ENCODE results near the gene TRA2A. TPM values are rescaled to one million over a fixed set of nuclear protein-coding genes. Genes with fewer than 3 reads are reported as not detected.

Gene TRA2A
- total and polyA plus RNA-seq, 12 donors = 13.2 to 190 (median 62.5) TPM

GRCh38 chr7:23472046-23472445 is 59.7 kb downstream of the TRA2A start:
- no peaks in the 10 kb centered on the region for H3K9me3 ChIP-seq (replicated peaks in 1 of 3)
- TF ChIP-seq POLR2A (IDR thresholded peaks at IDR 0.05) = no peak
- TF ChIP-seq CTCF (IDR thresholded peaks at IDR 0.05) = no peak
- H3K36me3 ChIP-seq (replicated peaks in 1 of 2) = no peaks in the 10 kb centered on the region
- H3K4me1 ChIP-seq (replicated peaks in 1 of 2) = peaks cover 13 to 42% of the 10 kb centered on the region in 2 donors
- WGBS, 4 donors = 67 to 77% (median 69%) methylated on average over 6 of the region's 6 CpGs
- H3K27me3 ChIP-seq = peaks cover 99% of the 10 kb centered on the region
- intact Hi-C loops (cut with DNase I) = loop anchor here in 1 of 2 donors (5.0 kb wide), 1 partner anchor 200 kb away; no protein-coding TSS in a partner anchor
- H3K27ac ChIP-seq = no peak overlapping the region
- H3K4me3 ChIP-seq = no peak overlapping the region
- DNase-seq = no peak

DNA sequence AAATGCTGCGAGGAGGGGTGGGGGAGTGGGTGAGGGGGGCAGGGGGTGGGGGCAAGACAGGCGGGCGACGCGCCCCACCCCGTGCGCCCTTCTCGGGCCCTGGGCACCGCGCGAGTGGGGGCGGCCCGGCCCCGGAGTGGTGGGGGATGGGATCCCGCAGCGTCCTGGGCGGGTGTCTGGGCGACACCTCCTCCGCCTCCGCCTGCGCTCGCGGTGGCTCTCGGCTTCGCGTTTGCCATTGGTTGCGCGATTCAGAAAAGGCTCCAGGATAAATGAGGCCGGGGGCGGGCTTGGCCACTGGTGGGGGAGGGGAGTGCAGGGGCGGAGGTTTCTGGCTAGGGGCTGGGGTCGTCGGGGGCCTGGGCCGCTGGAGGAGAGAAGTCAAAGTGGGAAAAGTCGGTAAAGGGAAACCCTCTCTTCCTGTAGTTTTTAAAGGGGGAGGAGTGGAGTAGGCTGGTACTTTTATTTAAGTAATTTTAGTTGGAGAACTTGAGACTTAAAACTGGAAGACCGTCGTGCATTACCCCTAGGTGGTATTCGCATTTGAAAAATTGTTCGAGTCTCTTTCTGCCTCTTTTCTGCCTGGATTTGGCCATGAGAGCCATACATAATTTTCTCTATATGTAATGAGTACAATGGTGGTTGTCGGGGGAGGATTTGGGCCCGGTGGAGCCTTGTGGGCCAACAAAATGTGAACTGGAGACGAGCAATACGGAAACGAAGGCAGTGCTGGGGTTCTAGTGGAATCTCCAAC is 60.5 kb downstream of the TRA2A start:
- no peak overlapping the region for H3K27ac ChIP-seq
- 8 to 21% (median 10%) methylated on average over 24 to 44 of the region's 44 CpGs for WGBS, 4 donors
- intact Hi-C loops (cut with DNase I) = loop anchor here in 1 of 2 donors (5.0 kb wide), 1 partner anchor 199 kb away; no protein-coding TSS in a partner anchor

GRCh38 chr7:23470330-23471105 is 61.3 kb downstream of the TRA2A start, which contains the start of gene IGF2BP3:
Gene IGF2BP3, minus strand, starts transcription at chr7:23470491. Its CDS starts 381 bp downstream, at chr7:23470110.
- WGBS, 4 donors = 4 to 5% (median 5%) methylated on average over 33 to 34 of the region's 34 CpGs
- Histone ChIP-seq H3K4me1 (replicated peaks in 1 of 2) (peaks cover 13 to 42% of the 10 kb centered on the region in 2 donors), H3K27me3 (peaks cover 99% of the 10 kb centered on the region), H3K27ac (no peak within 1 kb of the TSS), H3K4me3 (peak within 1 kb of the TSS in 1 of 4 donors; percentile 40), H3K9me3 (replicated peaks in 1 of 3) (no peaks in the 10 kb centered on the region), H3K36me3 (replicated peaks in 1 of 2) (no peaks in the 10 kb centered on the region)
- TF ChIP-seq POLR2A (IDR thresholded peaks at IDR 0.05) (no peak), CTCF (IDR thresholded peaks at IDR 0.05) (no peak)
- no peak for DNase-seq
- intact Hi-C loops (cut with DNase I) = loop anchor here in 1 of 2 donors (5.0 kb wide), 1 partner anchor 198 kb away; no protein-coding TSS in a partner anchor

More for the DNA sequence above, 60.5 kb downstream of the TRA2A start:
- peaks cover 99% of the 10 kb centered on the region for H3K27me3 ChIP-seq
- TF ChIP-seq POLR2A (IDR thresholded peaks at IDR 0.05) (no peak), CTCF (IDR thresholded peaks at IDR 0.05) (no peak)
- H3K4me3 ChIP-seq = peak overlapping the region in 1 of 4 donors; percentile 26
- no peaks in the 10 kb centered on the region for H3K9me3 ChIP-seq (replicated peaks in 1 of 3)
- no peaks in the 10 kb centered on the region for H3K36me3 ChIP-seq (replicated peaks in 1 of 2)
- DNase-seq = no peak
- peaks cover 13 to 42% of the 10 kb centered on the region in 2 donors for H3K4me1 ChIP-seq (replicated peaks in 1 of 2)

GRCh38 chr7:23469961-23470250 is 61.9 kb downstream of the TRA2A start:
- 2 to 10% (median 5%) methylated on average over 11 to 18 of the region's 18 CpGs for WGBS, 4 donors
- intact Hi-C loops (cut with DNase I) = loop anchor here in 1 of 2 donors (5.0 kb wide), 1 partner anchor 198 kb away; no protein-coding TSS in a partner anchor
- H3K27me3 ChIP-seq = peaks cover 97% of the 10 kb centered on the region
- no peak for TF ChIP-seq CTCF (IDR thresholded peaks at IDR 0.05)
- no peak for TF ChIP-seq POLR2A (IDR thresholded peaks at IDR 0.05)
- DNase-seq = no peak
- no peak overlapping the region for H3K27ac ChIP-seq
- H3K4me1 ChIP-seq (replicated peaks in 1 of 2) = peaks cover 13 to 42% of the 10 kb centered on the region in 2 donors
- H3K36me3 ChIP-seq (replicated peaks in 1 of 2) = no peaks in the 10 kb centered on the region
- no peaks in the 10 kb centered on the region for H3K9me3 ChIP-seq (replicated peaks in 1 of 3)
- peak overlapping the region in 1 of 4 donors; percentile 40 for H3K4me3 ChIP-seq
